Hepatocyte (in vitro differentiated cells): ENCODE results near the gene QARS1.

Source experiments
- EZH2 ChIP-seq: fragments of 200-600 bp; sonication (generic); IDR thresholded peaks from 2 replicates; pipeline ENCODE4 v1.6.1; 2016; ENCODE audit warnings: antibody characterized with exemption, mild to moderate bottlenecking, borderline replicate concordance
- TF ChIP-seq, protein P1 (sequence below): fragments of 200-600 bp; sonication (generic); IDR thresholded peaks from 2 replicates; pipeline ENCODE4 v1.5.1; 2016; ENCODE audit warnings: antibody characterized with exemption, mild to moderate bottlenecking; ENCODE audit not compliant: poor library complexity

DNA sequence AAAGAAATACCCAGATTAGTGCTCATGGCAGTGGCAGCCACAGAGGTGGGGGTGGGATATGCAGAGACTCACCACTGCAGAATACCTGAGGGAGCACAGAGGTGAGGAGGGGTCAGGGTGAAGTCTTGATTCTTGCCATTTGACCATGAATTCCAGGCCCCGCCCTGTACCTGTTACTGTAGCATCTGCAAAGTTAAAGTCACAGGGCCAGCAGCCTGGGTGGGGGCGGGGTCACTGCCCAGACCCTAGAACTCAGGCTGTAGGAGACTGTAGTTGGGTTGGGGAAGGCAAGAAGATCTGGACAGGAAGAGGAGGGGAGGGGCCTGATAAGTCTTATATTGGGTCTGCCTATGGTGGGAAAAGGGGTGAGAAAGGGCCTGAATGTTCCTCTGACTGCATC lies 47.1 kb upstream of the QARS1 start:
- TF ChIP-seq, protein P1, sequence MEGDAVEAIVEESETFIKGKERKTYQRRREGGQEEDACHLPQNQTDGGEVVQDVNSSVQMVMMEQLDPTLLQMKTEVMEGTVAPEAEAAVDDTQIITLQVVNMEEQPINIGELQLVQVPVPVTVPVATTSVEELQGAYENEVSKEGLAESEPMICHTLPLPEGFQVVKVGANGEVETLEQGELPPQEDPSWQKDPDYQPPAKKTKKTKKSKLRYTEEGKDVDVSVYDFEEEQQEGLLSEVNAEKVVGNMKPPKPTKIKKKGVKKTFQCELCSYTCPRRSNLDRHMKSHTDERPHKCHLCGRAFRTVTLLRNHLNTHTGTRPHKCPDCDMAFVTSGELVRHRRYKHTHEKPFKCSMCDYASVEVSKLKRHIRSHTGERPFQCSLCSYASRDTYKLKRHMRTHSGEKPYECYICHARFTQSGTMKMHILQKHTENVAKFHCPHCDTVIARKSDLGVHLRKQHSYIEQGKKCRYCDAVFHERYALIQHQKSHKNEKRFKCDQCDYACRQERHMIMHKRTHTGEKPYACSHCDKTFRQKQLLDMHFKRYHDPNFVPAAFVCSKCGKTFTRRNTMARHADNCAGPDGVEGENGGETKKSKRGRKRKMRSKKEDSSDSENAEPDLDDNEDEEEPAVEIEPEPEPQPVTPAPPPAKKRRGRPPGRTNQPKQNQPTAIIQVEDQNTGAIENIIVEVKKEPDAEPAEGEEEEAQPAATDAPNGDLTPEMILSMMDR, result no peak
- TF ChIP-seq EZH2, result no peak
